Measurements from ENCODE around the gene TTC24. TPM values are rescaled to one million over a fixed set of nuclear protein-coding genes. Genes with fewer than 3 reads are reported as not detected.
A peak's percentile ranks its signal among the peaks of the same experiment; 100 is the strongest.

The TTC24 gene
- not detected in 2 replicates for total RNA-seq (2013; cell fraction: nucleolus; rRNA removed)
- 4.5 and 4.6 TPM in 2 replicates for total RNA-seq (2014; rRNA removed)
- total RNA-seq (2014; rRNA removed; fragmentation: Illumina TruSeq; extraction: Trizol), result 2.1 and 2.9 TPM in 2 replicates
- total RNA-seq (2021), result 4.7 and 6.4 TPM in 2 replicates
- polyA plus RNA-seq (2011; ENCODE audit: low read depth), result 1.6 TPM
- polyA plus RNA-seq (2011; rRNA removed), result not detected in 2 replicates
- 0.05 TPM in 1 of 2 replicates, not detected in the other for polyA plus RNA-seq (2011; cell fraction: cytosol; rRNA removed)
- 0.13 and 0.16 TPM in 2 replicates for polyA plus RNA-seq (2011; cell fraction: nucleus; rRNA removed)
- 2.7 and 2.9 TPM in 2 replicates for polyA plus RNA-seq (2012)
- polyA plus RNA-seq (2014; fragmentation: Illumina TruSeq; extraction: Trizol), result 1.4 and 4.0 TPM in 2 replicates
- under 1 TPM; 0.05 TPM for polyA plus RNA-seq (2014; fragmentation: Nextera tagmentation; extraction: Ambion mirVana)
- polyA plus RNA-seq (2014; rRNA removed), result 3.7 and 4.2 TPM in 2 replicates
- polyA plus RNA-seq (2016; fragmentation: Nextera tagmentation; extraction: Ambion mirVana), result 1 to 10 TPM; 1.4 to 1.9 TPM
- not detected in 2 replicates for polyA minus RNA-seq (2011; rRNA and poly(A)+ RNA removed)
- polyA minus RNA-seq (2011; cell fraction: cytosol; rRNA and poly(A)+ RNA removed), result not detected in 2 replicates
- not detected in 2 replicates for polyA minus RNA-seq (2011; cell fraction: nucleus; rRNA and poly(A)+ RNA removed)
- Bru-seq, nascent RNA, result percentile 10 among the genes with signal in this experiment
- BruChase-seq, experiment 1, labeled RNA remaining after a 6-hour chase, result not detected
- not detected for BruChase-seq, experiment 2, labeled RNA remaining after a 2-hour chase
- long read RNA-seq, experiment 1, result 0 reads
- long read RNA-seq, experiment 2, result 0 reads

DNA sequence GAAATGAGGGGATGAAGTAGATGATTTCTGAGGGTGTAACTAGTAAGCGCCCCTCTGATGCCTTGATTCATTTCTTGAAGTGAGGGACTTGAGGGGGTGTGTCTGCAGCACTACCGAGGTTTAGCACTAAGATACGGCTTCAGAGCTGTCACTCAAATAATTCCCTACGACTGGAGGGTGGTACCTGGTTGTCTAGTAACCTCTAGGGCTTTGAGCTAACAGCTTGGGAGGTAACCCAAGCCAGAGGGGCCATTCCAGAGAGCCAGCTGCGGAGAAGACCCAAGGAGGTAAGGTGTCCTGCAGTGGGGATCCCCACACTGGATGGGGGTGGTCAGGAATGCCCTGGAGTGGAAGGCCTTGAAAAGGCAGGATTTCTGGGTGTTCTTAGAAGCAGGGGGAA, at the start of gene TTC24:
TTC24 (plus strand) TSS at position 252 of the 400 bp plus-strand sequence. CDS start 1,642 bp downstream, outside the sequence.
- H3K79me2 ChIP-seq (ENCODE audit: control insufficient read depth, insufficient read depth, low read length), result no peaks in the 10 kb centered on the region
- no peak for FAIRE-seq
- no TSS peak for BruUV-seq (replicated peaks)
- SMC1A ChIA-PET (ENCODE audit: uncharacterized antibody, unreplicated experiment), result interaction anchor here (1.4 to 1.9 kb wide), 4 partner anchors 12 to 193 kb away, joined by 3 to 5 read pairs (median 4); partner anchors contain the start of gene NAXE
- no peaks in the 10 kb centered on the region for H3K36me3 ChIP-seq (ENCODE audit: control insufficient read depth in 2 of 2, insufficient read depth in 2 of 2, low read length in 1 of 2)
- no peak for TF ChIP-seq POLR2A (IDR thresholded peaks at IDR 0.05; ENCODE audit: low read depth, low read length)
- TF ChIP-seq, protein P1, sequence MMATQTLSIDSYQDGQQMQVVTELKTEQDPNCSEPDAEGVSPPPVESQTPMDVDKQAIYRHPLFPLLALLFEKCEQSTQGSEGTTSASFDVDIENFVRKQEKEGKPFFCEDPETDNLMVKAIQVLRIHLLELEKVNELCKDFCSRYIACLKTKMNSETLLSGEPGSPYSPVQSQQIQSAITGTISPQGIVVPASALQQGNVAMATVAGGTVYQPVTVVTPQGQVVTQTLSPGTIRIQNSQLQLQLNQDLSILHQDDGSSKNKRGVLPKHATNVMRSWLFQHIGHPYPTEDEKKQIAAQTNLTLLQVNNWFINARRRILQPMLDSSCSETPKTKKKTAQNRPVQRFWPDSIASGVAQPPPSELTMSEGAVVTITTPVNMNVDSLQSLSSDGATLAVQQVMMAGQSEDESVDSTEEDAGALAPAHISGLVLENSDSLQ (IDR thresholded peaks at IDR 0.05), result peak; percentile 75
- intact Hi-C loops (cut with micrococcal nuclease; ENCODE audit: unreplicated experiment), result no loop called here
- peaks cover 16% of the 10 kb centered on the region for H3K4me1 ChIP-seq (ENCODE audit: control insufficient read depth, insufficient read depth, low read length)
- no peak within 1 kb of the TSS for H3K4me3 ChIP-seq
- H3K27ac ChIP-seq (ENCODE audit: control insufficient read depth, insufficient read depth), result no peak within 1 kb of the TSS
- WGBS (ENCODE audit: insufficient coverage, insufficient replicate concordance, low lambda C conversion rate, missing lambda C conversion rate), result 58% methylated on average over 5 of the region's 5 CpGs
- no peak for DNase-seq (ENCODE audit: low read depth, low spot score)
- CTCF ChIA-PET, result interaction anchor here (0.7 to 5.7 kb wide), 13 partner anchors 14 to 194 kb away, joined by 3 to 36 read pairs (median 3); partner anchors contain the start of gene MEF2D
- POLR2A ChIA-PET, result no interaction called here
- RAD21 ChIA-PET (ENCODE audit: unreplicated experiment), result interaction anchor here (1.2 to 1.8 kb wide), 4 partner anchors 75 to 122 kb away, joined by 3 to 5 read pairs (median 4); no protein-coding TSS in a partner anchor
- no peaks in the 10 kb centered on the region for H3K27me3 ChIP-seq (replicated peaks in 1 of 2; ENCODE audit: control insufficient read depth in 2 of 2, insufficient read depth in 2 of 2, low read length in 1 of 2)
- H3K9me3 ChIP-seq (replicated peaks; ENCODE audit: control insufficient read depth, insufficient read depth, low read length), result no peaks in the 10 kb centered on the region
- no peak within 1 kb of the TSS for H2AFZ ChIP-seq (ENCODE audit: control insufficient read depth, low read depth, low read length)
- in situ Hi-C loops (cut with MboI), result no loop called here
- no peaks in the 10 kb centered on the region for H4K20me1 ChIP-seq (ENCODE audit: control insufficient read depth, insufficient read depth)
- no peak within 1 kb of the TSS for H3K4me2 ChIP-seq (ENCODE audit: control insufficient read depth, insufficient read depth)
- no peak within 1 kb of the TSS for H3K9ac ChIP-seq (ENCODE audit: control insufficient read depth, insufficient read depth, low read length)
- no peak for ATAC-seq

DNA sequence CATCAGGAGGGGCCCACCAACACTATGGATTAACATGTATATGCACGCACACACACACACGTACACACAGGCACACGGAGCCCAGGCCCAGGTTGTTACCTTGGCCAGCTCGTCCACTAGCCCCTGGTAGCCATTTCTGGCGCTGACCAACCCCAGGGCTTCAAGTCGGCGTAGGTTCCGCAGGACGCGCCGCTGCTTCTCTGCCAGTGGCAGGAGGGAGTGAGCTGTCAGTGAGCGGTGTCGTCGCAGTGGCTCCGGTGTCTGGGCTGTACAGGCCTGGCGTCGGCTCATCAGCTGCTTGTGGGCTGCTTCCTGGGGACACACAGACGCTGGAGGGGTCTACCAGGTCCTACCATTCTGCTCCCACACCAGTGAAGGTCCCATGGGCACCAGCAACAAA, 49.5 kb upstream of the TTC24 start:
- Histone ChIP-seq H3K27ac (ENCODE audit: control insufficient read depth, insufficient read depth) (no peak overlapping the region), H2AFZ (ENCODE audit: control insufficient read depth, low read depth, low read length) (no peak overlapping the region), H3K4me2 (ENCODE audit: control insufficient read depth, insufficient read depth) (no peak overlapping the region), H4K20me1 (ENCODE audit: control insufficient read depth, insufficient read depth) (no peaks in the 10 kb centered on the region), H3K36me3 (ENCODE audit: control insufficient read depth in 2 of 2, insufficient read depth in 2 of 2, low read length in 1 of 2) (no peaks in the 10 kb centered on the region; a peak in 2 of 4 replicates), H3K27me3 (replicated peaks in 1 of 2; ENCODE audit: control insufficient read depth in 2 of 2, insufficient read depth in 2 of 2, low read length in 1 of 2) (no peaks in the 10 kb centered on the region), H3K9me3 (replicated peaks; ENCODE audit: control insufficient read depth, insufficient read depth, low read length) (no peaks in the 10 kb centered on the region), H3K9ac (ENCODE audit: control insufficient read depth, insufficient read depth, low read length) (no peak overlapping the region), H3K4me1 (ENCODE audit: control insufficient read depth, insufficient read depth, low read length) (peaks cover 10% of the 10 kb centered on the region), H3K79me2 (ENCODE audit: control insufficient read depth, insufficient read depth, low read length) (no peaks in the 10 kb centered on the region), H3K4me3 (no peak overlapping the region)
- FAIRE-seq (no peak), DNase-seq (ENCODE audit: low read depth, low spot score) (no peak), ATAC-seq (no peak)
- BruUV-seq (replicated peaks), result no TSS peak
- WGBS (ENCODE audit: insufficient coverage, insufficient replicate concordance, low lambda C conversion rate, missing lambda C conversion rate), result 92% methylated on average over 18 of the region's 18 CpGs
- intact Hi-C loops (cut with micrococcal nuclease; ENCODE audit: unreplicated experiment), result no loop called here
- POLR2A ChIA-PET, result no interaction called here
- TF ChIP-seq IKZF2 (IDR thresholded peaks at IDR 0.05), result no peak
- no peak for TF ChIP-seq EP300 (IDR thresholded peaks at IDR 0.05; ENCODE audit: borderline replicate concordance in 1 of 2, control insufficient read depth in 1 of 2, low read depth in 2 of 2, low read length in 2 of 2)
- no peak for TF ChIP-seq PML (IDR thresholded peaks at IDR 0.05; ENCODE audit: low read length)
- no peak for TF ChIP-seq STAT3 (IDR thresholded peaks at IDR 0.05; ENCODE audit: low read depth, low read length)
- no peak for TF ChIP-seq FOXK2 (IDR thresholded peaks at IDR 0.05)
- no peak for TF ChIP-seq ZNF24 (IDR thresholded peaks at IDR 0.05)
- TF ChIP-seq, protein P2, sequence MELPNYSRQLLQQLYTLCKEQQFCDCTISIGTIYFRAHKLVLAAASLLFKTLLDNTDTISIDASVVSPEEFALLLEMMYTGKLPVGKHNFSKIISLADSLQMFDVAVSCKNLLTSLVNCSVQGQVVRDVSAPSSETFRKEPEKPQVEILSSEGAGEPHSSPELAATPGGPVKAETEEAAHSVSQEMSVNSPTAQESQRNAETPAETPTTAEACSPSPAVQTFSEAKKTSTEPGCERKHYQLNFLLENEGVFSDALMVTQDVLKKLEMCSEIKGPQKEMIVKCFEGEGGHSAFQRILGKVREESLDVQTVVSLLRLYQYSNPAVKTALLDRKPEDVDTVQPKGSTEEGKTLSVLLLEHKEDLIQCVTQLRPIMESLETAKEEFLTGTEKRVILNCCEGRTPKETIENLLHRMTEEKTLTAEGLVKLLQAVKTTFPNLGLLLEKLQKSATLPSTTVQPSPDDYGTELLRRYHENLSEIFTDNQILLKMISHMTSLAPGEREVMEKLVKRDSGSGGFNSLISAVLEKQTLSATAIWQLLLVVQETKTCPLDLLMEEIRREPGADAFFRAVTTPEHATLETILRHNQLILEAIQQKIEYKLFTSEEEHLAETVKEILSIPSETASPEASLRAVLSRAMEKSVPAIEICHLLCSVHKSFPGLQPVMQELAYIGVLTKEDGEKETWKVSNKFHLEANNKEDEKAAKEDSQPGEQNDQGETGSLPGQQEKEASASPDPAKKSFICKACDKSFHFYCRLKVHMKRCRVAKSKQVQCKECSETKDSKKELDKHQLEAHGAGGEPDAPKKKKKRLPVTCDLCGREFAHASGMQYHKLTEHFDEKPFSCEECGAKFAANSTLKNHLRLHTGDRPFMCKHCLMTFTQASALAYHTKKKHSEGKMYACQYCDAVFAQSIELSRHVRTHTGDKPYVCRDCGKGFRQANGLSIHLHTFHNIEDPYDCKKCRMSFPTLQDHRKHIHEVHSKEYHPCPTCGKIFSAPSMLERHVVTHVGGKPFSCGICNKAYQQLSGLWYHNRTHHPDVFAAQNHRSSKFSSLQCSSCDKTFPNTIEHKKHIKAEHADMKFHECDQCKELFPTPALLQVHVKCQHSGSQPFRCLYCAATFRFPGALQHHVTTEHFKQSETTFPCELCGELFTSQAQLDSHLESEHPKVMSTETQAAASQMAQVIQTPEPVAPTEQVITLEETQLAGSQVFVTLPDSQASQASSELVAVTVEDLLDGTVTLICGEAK (IDR thresholded peaks at IDR 0.05; ENCODE audit: borderline replicate concordance), result no peak
- SMC1A ChIA-PET (ENCODE audit: uncharacterized antibody, unreplicated experiment), result no interaction called here
- in situ Hi-C loops (cut with MboI), result no loop called here
- RAD21 ChIA-PET (ENCODE audit: unreplicated experiment), result no interaction called here
- CTCF ChIA-PET, result interaction anchor here (0.6 to 1.5 kb wide), 3 partner anchors 9 to 626 kb away, joined by 3 to 8 read pairs (median 3); no protein-coding TSS in a partner anchor

Data from GM12878 (cell line).